Measurements from ENCODE around the gene FGD6. TPM values are rescaled to one million over a fixed set of nuclear protein-coding genes. Genes with fewer than 3 reads are reported as not detected.
"Not testable (repeated sequence)": the region's sequence is repeated elsewhere in the genome, so short reads cannot be mapped to it uniquely, and the experiment has no call there.

FGD6 gene
- total RNA-seq, 1 experiment from 2014 or later: 0.92 TPM

- DNase-seq (ENCODE audit: low read depth): not testable (repeated sequence)
Observed at GRCh38 chr12:95234187-95234586, 16.9 kb upstream of the FGD6 start.

- DNase-seq (ENCODE audit: low read depth): peak; percentile 37
Observed at GRCh38 chr12:95231190-95231589, 13.9 kb upstream of the FGD6 start.

GRCh38 chr12:95230313-95230712 is 13.0 kb upstream of the FGD6 start:
- DNase-seq (ENCODE audit: low read depth): no peak

- no peak for DNase-seq (ENCODE audit: low read depth)
Observed at GRCh38 chr12:95229636-95230035, 12.4 kb upstream of the FGD6 start.

- DNase-seq (ENCODE audit: low read depth): no peak
Observed at GRCh38 chr12:95228617-95229016, 11.3 kb upstream of the FGD6 start.

GRCh38 chr12:95227818-95228356 is 10.6 kb upstream of the FGD6 start:
- DNase-seq (ENCODE audit: low read depth): no peak

- no peak for DNase-seq (ENCODE audit: low read depth)
Observed at GRCh38 chr12:95225645-95226212, 8.5 kb upstream of the FGD6 start.

GRCh38 chr12:95224202-95225170 is 7.2 kb upstream of the FGD6 start:
- no peak for DNase-seq (ENCODE audit: low read depth)

- no peak for DNase-seq (ENCODE audit: low read depth)
Observed at GRCh38 chr12:95220726-95221125, 3.5 kb upstream of the FGD6 start.

GRCh38 chr12:95220190-95220589 is 2.9 kb upstream of the FGD6 start:
- DNase-seq (ENCODE audit: low read depth): no peak

GRCh38 chr12:95218150-95219133 is 1.2 kb upstream of the FGD6 start:
- DNase-seq (ENCODE audit: low read depth): peak; percentile 63

- DNase-seq (ENCODE audit: low read depth): no peak
Observed at GRCh38 chr12:95216711-95217376, 423 bp downstream of the FGD6 start.

GRCh38 chr12:95215949-95216348 is 1.3 kb downstream of the FGD6 start:
- peak; percentile 32 for DNase-seq (ENCODE audit: low read depth)

- DNase-seq (ENCODE audit: low read depth): no peak
Observed at GRCh38 chr12:95214466-95214865, 2.8 kb downstream of the FGD6 start.

GRCh38 chr12:95213928-95214327 is 3.3 kb downstream of the FGD6 start:
- DNase-seq (ENCODE audit: low read depth): no peak

GRCh38 chr12:95213119-95213518 is 4.1 kb downstream of the FGD6 start:
- DNase-seq (ENCODE audit: low read depth): no peak

- no peak for DNase-seq (ENCODE audit: low read depth)
Observed at GRCh38 chr12:95212586-95212985, 4.7 kb downstream of the FGD6 start.

- DNase-seq (ENCODE audit: low read depth): no peak
Observed at GRCh38 chr12:95208678-95209077, 8.6 kb downstream of the FGD6 start.

GRCh38 chr12:95207407-95207806 is 9.9 kb downstream of the FGD6 start:
- no peak for DNase-seq (ENCODE audit: low read depth)

GRCh38 chr12:95206916-95207315 is 10.4 kb downstream of the FGD6 start:
- no peak for DNase-seq (ENCODE audit: low read depth)

- peak; percentile 46 for DNase-seq (ENCODE audit: low read depth)
Observed at GRCh38 chr12:95205685-95206084, 11.6 kb downstream of the FGD6 start.

All from LHCN-M2 (cell line).